BLaER1 treated with 17β-estradiol and CSF1 and Interleukin-3, amounts not matched to agents 10 nM and 100 nM (cell line): ENCODE data around the gene LIN7A.
"Not testable (repeated sequence)": the region's sequence is repeated elsewhere in the genome, so short reads cannot be mapped to it uniquely, and the experiment has no call there.

Experiments
- H3K27ac ChIP-seq, 11 experiments: shearing (Covaris generic); formaldehyde crosslinking; 2 replicates each; pipeline ENCODE4 v1.8.1; 2022
- H3K27me3 ChIP-seq, 11 experiments: shearing (Covaris generic); formaldehyde crosslinking; 2 replicates each; pipeline ENCODE4 v1.8.1; 2022
- H3K36me3 ChIP-seq, 11 experiments: shearing (Covaris generic); formaldehyde crosslinking; 2 replicates each; pipeline ENCODE4 v1.8.1; 2022
- H3K4me1 ChIP-seq, 10 experiments: shearing (Covaris generic); formaldehyde crosslinking; 2 replicates each; pipeline ENCODE4 v1.8.1; 2022
- H3K4me2 ChIP-seq, 11 experiments: shearing (Covaris generic); formaldehyde crosslinking; 2 replicates each; pipeline ENCODE4 v1.8.1; 2022
- H3K4me3 ChIP-seq, 10 experiments: shearing (Covaris generic); formaldehyde crosslinking; 2 replicates each; pipeline ENCODE4 v1.8.1; 2022
- H3K9ac ChIP-seq, 11 experiments: shearing (Covaris generic); formaldehyde crosslinking; 2 replicates each; pipeline ENCODE4 v1.8.1; 2022
- H3K9me3 ChIP-seq, 11 experiments: shearing (Covaris generic); formaldehyde crosslinking; replicated peaks in 1 of 11; 2 replicates each; pipeline ENCODE4 v1.8.1; 2022
- H4K20me1 ChIP-seq, 11 experiments: shearing (Covaris generic); formaldehyde crosslinking; 2 replicates each; pipeline ENCODE4 v1.8.1; 2022
- Cebpa-rat ChIP-seq, 11 experiments: shearing (Covaris generic); IDR thresholded peaks; 2 replicates each; pipeline ENCODE4 v1.8.1; 2022

The LIN7A gene

GRCh38 chr12:80807640-80808288 lies 130.0 kb downstream of the LIN7A start:
- no peak overlapping the region for H3K27ac ChIP-seq
- no peaks in the 10 kb centered on the region for H3K4me1 ChIP-seq

GRCh38 chr12:80805106-80805505 lies 132.6 kb downstream of the LIN7A start:
- Histone ChIP-seq H3K4me3 (no peak overlapping the region), H3K9ac (no peak overlapping the region), H3K27ac (no peak overlapping the region), H4K20me1 (no peaks in the 10 kb centered on the region), H3K27me3 (no peaks in the 10 kb centered on the region), H3K4me1 (no peaks in the 10 kb centered on the region), H3K36me3 (no peaks in the 10 kb centered on the region), H3K4me2 (no peak overlapping the region), H3K9me3 (no peaks in the 10 kb centered on the region)
- TF ChIP-seq Cebpa-rat (IDR thresholded peaks at IDR 0.05) = no peak

More at GRCh38 chr12:80807640-80808288, 130.0 kb downstream of the LIN7A start:
- H3K9me3 ChIP-seq = no peaks in the 10 kb centered on the region
- no peak overlapping the region for H3K4me3 ChIP-seq
- no peak overlapping the region for H3K9ac ChIP-seq
- H3K4me2 ChIP-seq = no peak overlapping the region
- no peaks in the 10 kb centered on the region for H3K36me3 ChIP-seq
- no peak for TF ChIP-seq Cebpa-rat (IDR thresholded peaks at IDR 0.05)
- no peaks in the 10 kb centered on the region for H3K27me3 ChIP-seq
- no peaks in the 10 kb centered on the region for H4K20me1 ChIP-seq

GRCh38 chr12:80802652-80803400 lies 134.9 kb downstream of the LIN7A start:
- H3K4me3 ChIP-seq = no peak overlapping the region
- H4K20me1 ChIP-seq = no peaks in the 10 kb centered on the region
- no peak overlapping the region for H3K9ac ChIP-seq
- no peak overlapping the region for H3K27ac ChIP-seq
- H3K9me3 ChIP-seq = no peaks in the 10 kb centered on the region
- peaks cover 0 to 5% (median 0%) of the 10 kb centered on the region in 10 experiments; a peak in 3 of 20 replicates for H3K4me1 ChIP-seq
- no peaks in the 10 kb centered on the region for H3K36me3 ChIP-seq
- H3K4me2 ChIP-seq = no peak overlapping the region
- no peak for TF ChIP-seq Cebpa-rat (IDR thresholded peaks at IDR 0.05)
- H3K27me3 ChIP-seq = no peaks in the 10 kb centered on the region

- H3K4me3 ChIP-seq = no peak overlapping the region
- peaks cover 0 to 5% (median 0%) of the 10 kb centered on the region in 10 experiments; a peak in 3 of 20 replicates for H3K4me1 ChIP-seq
- TF ChIP-seq Cebpa-rat (IDR thresholded peaks at IDR 0.05) = no peak
- H3K36me3 ChIP-seq = no peaks in the 10 kb centered on the region
- no peaks in the 10 kb centered on the region for H3K9me3 ChIP-seq
- H3K27me3 ChIP-seq = no peaks in the 10 kb centered on the region
- no peak overlapping the region for H3K4me2 ChIP-seq
- H4K20me1 ChIP-seq = no peaks in the 10 kb centered on the region
- H3K27ac ChIP-seq = no peak overlapping the region
- H3K9ac ChIP-seq = no peak overlapping the region
Measured at GRCh38 chr12:80798281-80798680, 139.5 kb downstream of the LIN7A start.

GRCh38 chr12:80794551-80794950 lies 143.2 kb downstream of the LIN7A start:
- Histone ChIP-seq H3K27ac (no peak overlapping the region), H4K20me1 (no peaks in the 10 kb centered on the region), H3K27me3 (no peaks in the 10 kb centered on the region), H3K9me3 (no peaks in the 10 kb centered on the region), H3K4me3 (no peak overlapping the region), H3K4me1 (peaks cover 0 to 5% (median 0%) of the 10 kb centered on the region in 10 experiments; a peak in 3 of 20 replicates), H3K36me3 (no peaks in the 10 kb centered on the region), H3K4me2 (no peak overlapping the region), H3K9ac (no peak overlapping the region)
- TF ChIP-seq Cebpa-rat (IDR thresholded peaks at IDR 0.05) = no peak

GRCh38 chr12:80792861-80793260 lies 144.9 kb downstream of the LIN7A start:
- H3K4me3 ChIP-seq = no peak overlapping the region
- H3K4me1 ChIP-seq = peaks cover 0 to under 1% (median 0%) of the 10 kb centered on the region in 10 experiments; a peak in 2 of 20 replicates
- no peak overlapping the region for H3K9ac ChIP-seq
- H4K20me1 ChIP-seq = no peaks in the 10 kb centered on the region
- H3K27ac ChIP-seq = no peak overlapping the region
- no peak for TF ChIP-seq Cebpa-rat (IDR thresholded peaks at IDR 0.05)
- no peaks in the 10 kb centered on the region for H3K36me3 ChIP-seq
- no peaks in the 10 kb centered on the region for H3K27me3 ChIP-seq
- no peaks in the 10 kb centered on the region for H3K9me3 ChIP-seq
- H3K4me2 ChIP-seq = no peak overlapping the region

GRCh38 chr12:80791863-80792262 lies 145.9 kb downstream of the LIN7A start:
- Histone ChIP-seq H3K4me3 (no peak overlapping the region), H3K9me3 (no peaks in the 10 kb centered on the region), H3K4me2 (no peak overlapping the region), H3K9ac (no peak overlapping the region), H3K27ac (no peak overlapping the region), H3K27me3 (no peaks in the 10 kb centered on the region), H3K4me1 (no peaks in the 10 kb centered on the region), H3K36me3 (no peaks in the 10 kb centered on the region), H4K20me1 (no peaks in the 10 kb centered on the region)
- TF ChIP-seq Cebpa-rat (IDR thresholded peaks at IDR 0.05) = no peak

GRCh38 chr12:80788407-80788806 lies 149.3 kb downstream of the LIN7A start:
- H3K9ac ChIP-seq, H3K4me1 ChIP-seq, H3K9me3 ChIP-seq, H4K20me1 ChIP-seq, H3K4me3 ChIP-seq, H3K4me2 ChIP-seq, H3K36me3 ChIP-seq, H3K27me3 ChIP-seq, H3K27ac ChIP-seq: not testable (repeated sequence)

GRCh38 chr12:80782963-80783470 lies 154.7 kb downstream of the LIN7A start:
- peaks cover 0 to 15% (median 6%) of the 10 kb centered on the region in 11 experiments; a peak in 8 of 22 replicates for H3K9me3 ChIP-seq
- H3K27ac ChIP-seq, H3K36me3 ChIP-seq, H3K9ac ChIP-seq, H3K27me3 ChIP-seq, H4K20me1 ChIP-seq, H3K4me2 ChIP-seq, H3K4me1 ChIP-seq, H3K4me3 ChIP-seq: not testable (repeated sequence)

GRCh38 chr12:80781313-80781712 lies 156.4 kb downstream of the LIN7A start:
- Histone ChIP-seq H3K27ac (no peak overlapping the region), H3K4me3 (no peak overlapping the region), H3K36me3 (no peaks in the 10 kb centered on the region), H3K4me2 (no peak overlapping the region), H4K20me1 (no peaks in the 10 kb centered on the region), H3K4me1 (peaks cover 8 to 26% (median 14%) of the 10 kb centered on the region in 10 experiments; a peak in 19 of 20 replicates), H3K9me3 (peaks cover 0 to 22% (median 7%) of the 10 kb centered on the region in 11 experiments; a peak in 9 of 22 replicates), H3K27me3 (no peaks in the 10 kb centered on the region), H3K9ac (no peak overlapping the region)
- TF ChIP-seq Cebpa-rat (IDR thresholded peaks at IDR 0.05) = no peak
